AG04450 (cell line): ENCODE data around the gene TMEM156. TPM values are rescaled to one million over a fixed set of nuclear protein-coding genes. Genes with fewer than 3 reads are reported as not detected.
"Not testable (repeated sequence)": the region's sequence is repeated elsewhere in the genome, so short reads cannot be mapped to it uniquely, and the experiment has no call there.

ENCODE experiments used
- CTCF ChIA-PET: fragments of 300-600, 350-600 bp; formaldehyde crosslinking; extraction: SDS; loops from one replicate; lab custom pipeline; 2022; ENCODE audit warnings: antibody characterized with exemption, inconsistent platforms; lab: Charles Lee
- POLR2A ChIA-PET: fragments of 350-600 bp; formaldehyde crosslinking; extraction: SDS; loops from one replicate; lab custom pipeline; 2021; ENCODE audit warnings: antibody characterized with exemption, inconsistent platforms; lab: Yijun Ruan, JAX
- DNase-seq: peaks from one replicate; pipeline ENCODE4 v3.0.0-alpha.2; 2011; ENCODE audit warnings: low read depth, low spot score
- H3K27ac ChIP-seq: one replicate; pipeline ENCODE4 v1.5.1; 2012; ENCODE audit warnings: low read depth, low read length, control low read depth
- H3K27me3 ChIP-seq: one replicate; pipeline ENCODE4 v1.6.0; 2012; ENCODE audit warnings: low read length; ENCODE audit not compliant: control insufficient read depth, insufficient read depth
- H3K4me3 ChIP-seq: 2 replicates; pipeline ENCODE4 v1.5.1; 2011; ENCODE audit warnings: mild to moderate bottlenecking, low read depth, low read length, control low read depth
- H3K9me3 ChIP-seq: 2 replicates; pipeline ENCODE4 v1.5.1; 2012; ENCODE audit warnings: low read length; ENCODE audit not compliant: control insufficient read depth, insufficient read depth
- CTCF ChIP-seq: IDR thresholded peaks from 2 replicates; pipeline ENCODE4 v1.5.1; 2011; ENCODE audit warnings: low read depth, low read length, control low read depth, inconsistent platforms
- polyA plus RNA-seq: library from polyadenylated mRNA; depleted of rRNA; stranded (reverse); fragments of >200 nt; gene quantifications from 2 replicates; pipeline ENCODE4 v1.2.3, GENCODE V29; 2011

TMEM156 gene
- polyA plus RNA-seq, 1 experiment, result 2.3 TPM

- DNase-seq, result peak; percentile 96
- POLR2A ChIA-PET, result interaction anchor here (0.9 to 1.6 kb wide), 5 partner anchors 17 to 78 kb away, joined by 3 to 5 read pairs (median 3); no protein-coding TSS in a partner anchor
- no peak overlapping the region for H3K4me3 ChIP-seq
- H3K27ac ChIP-seq, result peak overlapping the region; percentile 96
- no peaks in the 10 kb centered on the region for H3K27me3 ChIP-seq
- H3K9me3 ChIP-seq, result no peaks in the 10 kb centered on the region; the same call in 1 of the 2 replicates
- CTCF ChIA-PET, result interaction anchor here (1.5 kb wide), 1 partner anchor 9 kb away, joined by 4 read pairs; no protein-coding TSS in a partner anchor
- TF ChIP-seq CTCF, result peak; percentile 26; the same call in 1 of the 2 replicates
Observed at GRCh38 chr4:38967260-38968095, 64.7 kb downstream of the TMEM156 start.

- no peaks in the 10 kb centered on the region; the same call in 1 of the 2 replicates for H3K9me3 ChIP-seq
- POLR2A ChIA-PET, result interaction anchor here (0.7 kb wide), 1 partner anchor 148 kb away, joined by 5 read pairs; no protein-coding TSS in a partner anchor
- no peak overlapping the region for H3K27ac ChIP-seq
- CTCF ChIA-PET, result interaction anchor here (1.2 kb wide), 1 partner anchor 169 kb away, joined by 3 read pairs; no protein-coding TSS in a partner anchor
- DNase-seq, result no peak
- no peaks in the 10 kb centered on the region for H3K27me3 ChIP-seq
- no peak overlapping the region for H3K4me3 ChIP-seq
- TF ChIP-seq CTCF, result no peak
Observed at GRCh38 chr4:38965866-38966265, 66.3 kb downstream of the TMEM156 start.

- no peak overlapping the region for H3K4me3 ChIP-seq
- ChIA-PET CTCF (interaction anchor here (1.2 kb wide), 1 partner anchor 170 kb away, joined by 3 read pairs; no protein-coding TSS in a partner anchor), POLR2A (no interaction called here)
- TF ChIP-seq CTCF, result no peak
- no peaks in the 10 kb centered on the region; the same call in 1 of the 2 replicates for H3K9me3 ChIP-seq
- H3K27me3 ChIP-seq, result no peaks in the 10 kb centered on the region
- H3K27ac ChIP-seq, result no peak overlapping the region
- DNase-seq, result no peak
Observed at GRCh38 chr4:38964942-38965775, 67.0 kb downstream of the TMEM156 start.

- POLR2A ChIA-PET, H3K9me3 ChIP-seq, H3K27me3 ChIP-seq, DNase-seq, H3K4me3 ChIP-seq, CTCF ChIA-PET: not testable (repeated sequence)
- H3K27ac ChIP-seq, result peak overlapping the region; percentile 75
Observed at GRCh38 chr4:38959248-38959647, 73.0 kb downstream of the TMEM156 start.
